Stimulated activated CD4-positive, alpha-beta T cell treated with anti-CD3 and anti-CD28 coated beads, Interleukin-12 subunit alpha, Interleukin-12 subunit beta, amount 100 ng/mL, for 24 hours (primary cell): Measurements from ENCODE around the gene TRIM75.
"Not testable (repeated sequence)": the region's sequence is repeated elsewhere in the genome, so short reads cannot be mapped to it uniquely, and the experiment has no call there.

Experiments
- DNase-seq, 2 experiments: peaks; one replicate each; pipeline ENCODE4 v3.0.0-alpha.2; 2020; ENCODE audit warnings: low read depth in 2 of 2

TRIM75 gene

DNA sequence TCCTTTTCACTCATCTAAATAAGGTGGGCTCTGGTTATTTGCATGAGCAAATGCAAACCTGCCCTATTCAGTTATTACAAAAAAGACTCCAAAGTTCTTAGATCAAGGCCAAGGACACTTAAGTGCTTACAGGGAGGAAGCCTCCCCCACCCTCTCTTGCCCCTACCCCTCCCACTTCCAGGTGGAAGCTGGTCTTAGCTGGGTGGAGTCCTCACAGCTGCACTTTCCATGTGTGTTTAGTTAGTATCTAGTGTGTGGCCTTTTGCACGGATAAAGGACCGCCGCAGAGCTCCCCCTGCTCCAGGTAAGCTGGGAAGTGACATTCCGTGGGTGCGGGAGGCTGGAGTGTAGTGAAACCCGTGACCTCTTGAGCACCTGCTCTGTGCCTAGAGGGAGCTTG lies at the start of gene TRIM75:
TSS of gene TRIM75 (plus strand) at position 222 of the 400 bp plus-strand sequence. CDS start 5,282 bp downstream, outside the sequence.
- DNase-seq: no peak

- no peak for DNase-seq
Measured at GRCh38 chr4:165005352-165005925, 48.2 kb upstream of the TRIM75 start.

DNA sequence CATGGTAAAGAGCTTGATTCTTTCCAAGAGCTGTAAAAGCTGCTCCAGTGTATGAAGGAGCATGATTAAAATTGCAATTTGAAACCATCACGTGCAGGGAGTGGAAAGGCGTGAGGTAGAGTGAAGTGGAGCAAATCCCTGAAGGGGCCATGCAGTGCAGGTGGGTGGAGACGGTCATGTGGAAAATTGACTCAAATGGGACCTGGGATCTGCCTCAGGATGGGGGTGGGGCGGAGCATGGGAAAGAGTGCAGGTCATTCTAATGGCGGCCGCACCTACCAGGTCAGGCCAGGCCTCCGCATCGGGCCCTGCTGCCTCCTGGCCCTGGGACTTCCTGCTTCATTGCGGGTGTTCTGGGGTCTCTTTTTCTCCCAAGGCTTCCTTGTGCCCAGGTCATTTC lies 47.2 kb upstream of the TRIM75 start:
- DNase-seq: no peak

DNA sequence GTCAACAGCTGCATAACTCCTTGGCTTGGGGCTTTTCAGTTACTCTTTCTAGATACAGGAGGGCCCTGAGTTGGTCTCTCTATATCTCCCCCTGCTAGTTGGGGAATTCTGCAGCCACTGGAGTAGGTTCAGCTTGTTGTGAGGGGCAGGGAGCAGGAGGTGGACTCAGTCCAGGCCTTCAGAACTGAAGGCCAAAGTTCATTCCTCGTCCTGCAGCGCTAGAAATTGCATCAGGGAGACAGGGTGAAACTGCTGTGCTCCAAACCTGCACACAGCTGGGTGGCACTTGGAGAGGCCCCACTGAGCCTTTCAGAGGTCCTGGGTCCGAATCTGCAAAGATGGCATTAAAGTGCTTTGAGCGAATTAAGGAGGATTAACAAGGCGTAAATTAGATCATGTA lies 46.8 kb upstream of the TRIM75 start:
- DNase-seq: no peak

DNA sequence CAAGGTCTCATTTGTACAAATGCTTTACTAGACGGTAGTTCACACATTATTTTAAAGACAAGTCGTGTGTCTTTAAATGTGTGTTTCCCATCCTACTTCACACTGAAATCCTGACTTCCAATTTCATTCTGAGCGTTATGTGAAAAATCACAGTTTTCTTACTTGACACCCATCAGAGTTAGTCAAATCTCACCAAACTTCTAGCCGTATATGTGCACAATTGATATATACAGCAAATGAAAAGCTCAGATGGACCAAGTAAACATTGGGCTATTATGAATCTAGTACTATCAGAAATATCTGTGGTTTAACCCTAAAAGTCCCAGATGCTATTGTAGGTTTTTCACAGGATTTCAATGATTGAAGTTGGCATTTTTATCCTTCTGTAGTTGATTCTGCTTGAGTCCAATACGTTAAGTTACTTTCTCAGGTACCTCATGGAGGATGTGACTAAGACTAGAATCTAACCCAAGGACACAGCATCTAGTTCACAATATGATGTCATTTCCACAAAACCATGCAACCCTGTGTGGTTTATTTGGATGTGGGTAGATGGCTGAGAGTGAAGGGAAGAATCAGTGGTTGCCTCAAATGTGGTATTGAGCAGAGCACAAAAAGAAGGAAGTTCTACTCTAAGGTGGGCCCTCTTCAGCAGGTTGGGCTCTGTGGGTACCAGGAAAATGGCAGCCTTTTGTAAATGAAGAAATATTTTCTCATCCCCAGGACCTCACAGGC lies 44.0 kb upstream of the TRIM75 start:
- no peak for DNase-seq

GRCh38 chr4:165010487-165010886 lies 43.2 kb upstream of the TRIM75 start:
- DNase-seq: no peak

- DNase-seq: no peak
Measured at GRCh38 chr4:165010991-165011390, 42.7 kb upstream of the TRIM75 start.

DNA sequence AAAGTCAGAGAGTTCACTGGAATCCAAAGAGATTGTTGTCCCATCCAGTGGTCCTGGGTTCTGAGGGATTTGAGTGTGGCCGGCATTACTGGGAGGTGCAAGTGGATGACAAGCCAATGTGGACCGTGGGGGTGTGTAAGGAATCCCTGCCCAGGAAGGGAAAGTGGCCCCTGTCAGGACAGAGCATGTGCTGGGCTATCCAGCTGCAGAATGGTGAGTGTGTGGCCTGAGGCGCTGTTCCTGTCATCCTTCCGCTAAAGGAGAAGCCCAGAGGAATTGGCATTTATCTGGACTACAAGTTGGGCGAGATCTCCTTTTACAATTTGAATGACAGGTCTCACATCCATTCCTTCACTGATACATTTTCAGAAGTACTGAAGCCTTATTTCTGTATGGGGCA lies 42.3 kb upstream of the TRIM75 start:
- no peak for DNase-seq

DNA sequence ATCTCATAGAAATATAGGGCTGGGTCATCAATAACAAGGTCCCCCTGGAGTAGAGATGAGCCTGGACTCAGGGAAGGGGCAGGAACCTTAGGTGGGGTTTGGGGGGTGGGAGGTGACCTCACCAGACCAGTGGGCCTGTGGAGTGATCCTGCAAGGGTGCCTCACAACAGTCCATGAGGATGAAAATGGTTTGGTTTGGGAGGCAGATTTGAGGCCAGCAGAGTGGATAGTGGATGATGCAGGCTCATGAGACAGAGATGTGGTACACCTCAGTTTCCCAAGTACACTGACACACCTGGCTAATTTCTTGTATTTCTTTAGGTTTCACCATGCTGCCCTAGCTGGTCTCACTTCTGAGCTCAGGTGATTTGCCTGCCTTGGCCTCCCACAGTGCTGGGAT lies 40.0 kb upstream of the TRIM75 start:
- DNase-seq: no peak

DNA sequence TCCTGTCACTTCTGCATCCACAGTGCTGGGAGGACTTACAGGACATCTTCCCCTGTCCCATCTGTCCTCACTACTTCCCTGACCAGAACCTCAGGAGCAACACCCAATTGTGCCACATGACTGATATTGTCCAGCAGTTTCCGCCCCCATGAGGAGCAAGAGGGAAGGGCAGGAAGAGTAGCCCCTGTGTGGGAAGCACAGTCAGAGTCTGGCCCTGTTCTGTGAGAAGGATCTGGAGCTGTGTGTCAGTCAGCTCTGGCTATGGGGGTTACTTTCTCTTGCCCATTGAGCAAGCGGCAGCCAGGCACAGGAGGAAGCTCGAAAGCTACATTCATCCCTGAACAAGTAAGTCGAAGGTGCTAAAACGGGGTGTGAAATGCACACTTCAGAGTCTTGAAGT lies 36.7 kb upstream of the TRIM75 start:
- no peak for DNase-seq

- DNase-seq: not testable (repeated sequence)
Measured at GRCh38 chr4:165019995-165020394, 33.7 kb upstream of the TRIM75 start.

DNA sequence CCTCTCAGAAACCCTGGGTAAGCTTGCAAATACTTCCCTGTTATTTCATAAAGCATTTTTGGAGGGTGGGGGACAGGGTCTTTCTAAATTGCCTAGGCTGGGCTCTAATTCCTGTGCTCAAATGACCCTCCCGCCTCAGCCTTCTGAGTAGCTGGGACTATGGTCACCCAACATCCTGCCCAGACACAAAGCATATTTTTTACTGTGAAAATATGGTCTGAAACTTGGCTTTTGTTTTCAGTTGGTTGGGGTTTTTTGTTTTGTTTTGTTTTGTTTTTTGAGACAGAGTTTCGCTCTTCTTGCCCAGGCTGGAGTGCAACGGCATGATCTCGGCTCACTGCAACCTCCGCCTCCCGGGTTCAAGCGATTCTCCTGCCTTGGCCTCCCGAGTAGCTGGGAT lies 27.9 kb upstream of the TRIM75 start:
- DNase-seq: not testable (repeated sequence)

DNA sequence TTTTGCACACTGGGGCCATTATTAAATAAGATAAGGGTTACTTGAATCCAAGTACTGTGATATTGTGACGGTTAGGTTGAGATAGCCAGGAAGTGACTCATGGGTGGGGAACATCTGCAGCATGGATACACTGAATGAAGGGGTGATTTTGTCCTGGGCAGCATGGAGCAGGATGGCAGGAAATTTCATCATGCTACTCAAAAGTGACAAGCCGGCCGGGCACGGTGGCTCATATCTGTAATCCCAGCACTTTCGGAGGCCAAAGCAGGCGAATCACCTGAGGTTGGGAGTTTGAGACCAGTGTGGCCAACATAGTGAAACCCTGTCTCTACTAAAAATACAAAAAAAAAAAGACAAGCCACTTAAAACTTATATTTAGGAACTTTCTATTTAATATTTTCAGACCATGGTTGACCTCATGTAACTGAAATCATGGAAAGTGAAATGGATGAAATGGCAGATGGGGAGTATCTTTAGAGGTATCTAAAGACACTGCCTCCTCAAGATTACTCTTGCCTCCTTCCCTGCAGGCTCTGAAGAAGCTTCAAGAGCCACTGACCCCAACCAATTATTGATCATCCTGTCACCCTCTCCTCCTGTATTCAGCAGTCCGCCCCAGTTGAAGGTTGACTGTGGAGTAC lies 25.8 kb upstream of the TRIM75 start:
- no peak for DNase-seq

- DNase-seq: no peak
Measured at GRCh38 chr4:165031436-165032211, 22.0 kb upstream of the TRIM75 start, which contains the start of gene TRIM60. Gene TRIM60, plus strand, starts transcription at chr4:165031999. Its CDS starts 8,074 bp downstream, at chr4:165040073.

DNA sequence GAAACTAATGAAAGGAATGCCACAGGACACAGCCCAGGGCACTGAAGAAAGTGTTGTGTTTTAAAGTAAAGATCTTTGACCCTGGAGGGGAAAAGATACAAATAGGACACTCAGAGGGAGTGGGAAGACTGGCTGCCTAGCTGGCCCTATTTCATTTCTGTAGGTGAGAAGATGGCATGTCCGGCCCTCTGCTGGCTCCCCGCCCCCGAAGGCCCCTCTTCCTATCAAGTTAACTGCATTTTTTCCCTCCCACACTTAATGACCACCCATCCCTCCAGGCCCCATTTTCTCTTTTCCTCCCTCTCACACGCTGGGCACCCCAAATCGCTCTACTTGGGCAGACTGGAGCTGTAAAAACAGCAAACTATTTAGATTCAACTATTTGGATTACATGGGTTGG lies 5.5 kb upstream of the TRIM75 start:
- DNase-seq: no peak

DNA sequence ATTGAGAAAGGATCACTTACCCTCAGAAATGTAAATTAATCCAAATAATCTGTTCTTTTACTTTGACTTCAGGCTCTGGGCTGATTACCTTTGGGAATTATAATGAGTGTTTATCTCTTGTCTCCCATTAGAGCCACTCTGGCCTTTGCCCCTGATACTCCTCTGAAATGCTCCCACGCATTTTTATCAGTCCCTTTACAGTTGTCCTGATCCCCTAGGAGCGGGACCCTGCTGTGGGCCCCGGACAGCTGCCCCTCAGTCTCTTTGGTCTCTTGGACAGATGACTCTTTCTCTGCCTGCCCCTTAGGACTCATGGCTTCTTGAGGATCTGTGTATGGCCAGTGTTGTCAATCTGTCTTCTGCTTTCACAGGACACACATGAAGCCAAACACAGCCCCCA lies 1.0 kb upstream of the TRIM75 start:
- DNase-seq: no peak

DNA sequence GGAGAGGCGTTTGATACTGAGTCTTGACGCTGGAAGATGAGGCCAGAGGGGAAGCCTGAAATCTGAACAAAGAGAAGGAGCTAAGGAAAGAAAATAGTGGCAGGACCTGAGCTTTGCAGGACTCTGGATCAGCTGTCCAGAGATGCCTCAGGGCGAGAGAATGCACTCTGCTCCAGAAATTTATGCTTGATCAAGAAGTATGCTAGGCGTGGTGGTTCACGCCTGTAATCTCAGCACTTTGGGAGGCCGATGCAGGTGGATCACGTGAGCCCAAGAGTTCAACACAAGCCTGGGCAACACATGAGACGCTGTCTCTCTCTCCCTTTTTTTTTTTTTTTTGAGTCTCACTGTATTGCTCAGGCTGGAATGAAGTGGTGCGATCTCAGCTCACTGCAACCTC lies 1.9 kb downstream of the TRIM75 start:
- DNase-seq: no peak

GRCh38 chr4:165058666-165059065 lies 5.0 kb downstream of the TRIM75 start:
- DNase-seq: no peak

DNA sequence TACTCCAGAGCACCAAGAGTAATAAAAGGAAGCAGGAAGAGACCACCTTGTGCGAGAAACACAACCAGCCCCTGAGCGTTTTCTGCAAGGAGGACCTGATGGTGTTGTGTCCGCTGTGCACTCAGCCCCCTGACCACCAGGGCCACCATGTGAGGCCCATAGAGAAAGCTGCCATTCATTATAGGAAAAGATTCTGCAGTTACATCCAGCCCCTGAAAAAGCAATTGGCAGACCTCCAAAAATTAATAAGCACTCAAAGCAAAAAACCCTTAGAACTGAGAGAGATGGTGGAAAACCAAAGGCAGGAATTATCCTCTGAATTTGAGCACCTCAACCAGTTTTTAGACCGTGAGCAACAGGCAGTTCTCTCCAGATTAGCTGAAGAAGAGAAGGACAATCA lies 5.7 kb downstream of the TRIM75 start:
- no peak for DNase-seq

- DNase-seq: no peak
Measured at GRCh38 chr4:165060938-165061337, 7.3 kb downstream of the TRIM75 start.

DNA sequence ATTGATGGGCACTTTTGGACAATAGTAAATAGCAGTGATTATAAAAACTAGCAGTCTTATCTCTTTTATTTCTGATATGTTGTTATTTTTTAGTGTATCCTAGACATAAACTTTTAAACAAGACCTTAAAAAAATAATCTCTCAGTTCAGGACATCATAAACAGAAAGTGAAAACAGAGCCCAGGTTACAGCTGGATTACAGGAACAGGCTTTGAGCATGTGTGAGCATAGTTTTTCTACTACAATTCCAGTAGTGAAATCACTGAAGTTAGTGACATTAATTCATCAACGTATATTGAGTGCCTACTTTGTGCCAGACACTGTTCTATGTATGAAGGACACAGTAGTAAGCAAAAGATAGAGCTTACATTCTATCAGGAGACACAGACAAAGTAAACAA lies 16.9 kb downstream of the TRIM75 start:
- DNase-seq: no peak

GRCh38 chr4:165073346-165073745 lies 19.7 kb downstream of the TRIM75 start:
- not testable (repeated sequence) for DNase-seq
